K562 (cell line): ENCODE measurements around the gene CCDC15. TPM values are rescaled to one million over a fixed set of nuclear protein-coding genes. Genes with fewer than 3 reads are reported as not detected.

ENCODE experiments used
- CREM ChIP-seq: IDR thresholded peaks from 2 replicates; pipeline ENCODE4 v1.6.1; 2014; ENCODE audit warnings: antibody characterized with exemption, low read depth
- FOS ChIP-seq: IDR thresholded peaks from 3 replicates; pipeline ENCODE4 v1.6.1; 2011; ENCODE audit not compliant: insufficient read length; ENCODE audit errors: extremely low read depth
- GATAD2A ChIP-seq: fragments of 450-650 bp; IDR thresholded peaks from 2 replicates; pipeline ENCODE4 v1.6.1; 2017
- IFI16 ChIP-seq: fragments of 250-450 bp; sonication (Bioruptor Pico); IDR thresholded peaks from 2 replicates; pipeline ENCODE4 v2.1.2; 2022; ENCODE audit warnings: mild to moderate bottlenecking, inconsistent platforms
- LARP7 ChIP-seq: fragments of 450-650 bp; IDR thresholded peaks from 2 replicates; pipeline ENCODE4 v1.6.1; 2016
- PHB2 ChIP-seq: fragments of 450-650 bp; IDR thresholded peaks from 2 replicates; pipeline ENCODE4 v1.6.1; 2017; ENCODE audit warnings: low read depth
- ZNF354B ChIP-seq: fragments of 250-450 bp; sonication (Bioruptor Pico); IDR thresholded peaks from 2 replicates; pipeline ENCODE4 v1.4.0; 2020
- polyA plus RNA-seq, 8 experiments: library from polyadenylated mRNA; depleted of rRNA in 4 of 8; stranded (reverse) in 5 of 8; unstranded in 3 of 8; fragments of >200 nt; fragmentation: Nextera tagmentation in 2 of 8; fragmentation: Illumina TruSeq in 1 of 8; extraction: Ambion mirVana in 2 of 8; extraction: Trizol in 1 of 8; gene quantifications; 2 replicates each; pipeline versions ENCODE4 v1.2.1 to v1.2.3, GENCODE V29; 2011 to 2014; ENCODE audit warnings: inconsistent platforms in 1 of 8, missing spikeins in 1 of 8
- total RNA-seq, 7 experiments: library from RNA; depleted of rRNA in 6 of 7; stranded (reverse); fragments of >200 nt in 6 of 7; fragmentation: Illumina TruSeq in 2 of 7; extraction: Trizol in 2 of 7; gene quantifications; 2 replicates each; pipeline versions ENCODE4 v1.2.1 to v1.2.3, GENCODE V29; 2011 to 2021; ENCODE audit warnings: low replicate concordance in 1 of 7
- TF ChIP-seq, protein P1 (sequence below): fragments of 200-800 bp; sonication (Bioruptor generic); IDR thresholded peaks from 2 replicates; pipeline ENCODE4 v1.6.1; 2016; ENCODE audit warnings: missing genetic modification characterization, missing compliant biosample characterization
- TF ChIP-seq, protein P2 (sequence below), 3 experiments: IDR thresholded peaks in 2 of 3; conservative IDR thresholded peaks in 1 of 3; 2 replicates each; pipeline ENCODE4 v1.5.1; 2011 to 2012; ENCODE audit warnings: low read length in 3 of 3, mild to moderate bottlenecking in 3 of 3, control low read depth in 2 of 3, improper control_type of control experiment in 1 of 3, inconsistent platforms in 1 of 3, low read depth in 1 of 3, mixed read lengths in 1 of 3, moderate library complexity in 1 of 3; ENCODE audit not compliant: insufficient read depth in 2 of 3
- TF ChIP-seq, protein P3 (sequence below): fragments of 250-450 bp; sonication (Bioruptor Pico); IDR thresholded peaks from 2 replicates; pipeline ENCODE4 v1.4.0; 2020
- TF ChIP-seq, protein P4 (sequence below): sonication (generic); formaldehyde crosslinking; IDR thresholded peaks from 2 replicates; pipeline ENCODE4 v1.8.0; 2022; ENCODE audit warnings: missing genetic modification reagents, mild to moderate bottlenecking, borderline replicate concordance
- TF ChIP-seq, protein P5 (sequence below): fragments of 200-400 bp; formaldehyde crosslinking; IDR thresholded peaks from 2 replicates; pipeline ENCODE4 v1.6.1; 2017; ENCODE audit warnings: mild to moderate bottlenecking, low read depth, low read length, moderate library complexity

Gene CCDC15
- total and polyA plus RNA-seq, 9 of the 15 experiments (the other 6 are each of a cell fraction or from before 2014, with no cell fraction given), result 1.9 to 9.2 (median 3.9) TPM

DNA sequence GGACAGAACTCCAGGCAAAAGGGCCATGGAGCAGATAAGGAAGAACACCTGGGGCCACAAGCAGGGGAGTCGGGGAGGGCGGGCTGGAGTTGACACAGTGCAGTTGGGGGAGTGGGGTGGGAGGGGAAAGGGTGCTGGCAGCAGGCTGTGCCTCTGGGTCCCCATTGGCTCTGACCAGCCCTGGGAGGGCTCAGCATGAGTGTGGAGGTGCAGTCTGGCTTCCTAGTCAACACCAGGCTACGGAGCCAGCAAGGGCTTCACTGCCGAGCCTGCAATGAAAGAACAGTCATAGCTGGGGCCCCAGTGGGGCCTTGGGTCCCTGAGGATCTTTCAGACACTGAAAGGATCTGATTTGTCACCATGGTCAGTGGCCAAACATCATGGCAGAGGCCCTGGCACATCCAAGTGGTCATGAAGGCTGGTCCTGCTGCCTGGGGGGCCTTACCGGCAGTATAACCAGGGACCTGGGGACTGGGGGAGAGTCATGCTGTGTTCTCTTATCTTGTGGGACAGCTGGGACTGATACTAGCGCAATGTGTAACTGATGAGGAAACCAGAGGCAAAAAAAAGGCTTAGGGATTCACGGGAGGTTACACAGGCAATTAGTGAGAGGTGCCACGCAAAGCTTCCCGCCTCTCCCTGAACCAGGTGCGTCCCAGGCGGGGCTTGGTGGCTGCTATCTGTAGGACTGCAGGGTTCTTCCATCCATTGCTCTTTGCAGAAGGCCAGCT is 120.7 kb downstream of the CCDC15 start (continued):
- TF ChIP-seq, protein P1, sequence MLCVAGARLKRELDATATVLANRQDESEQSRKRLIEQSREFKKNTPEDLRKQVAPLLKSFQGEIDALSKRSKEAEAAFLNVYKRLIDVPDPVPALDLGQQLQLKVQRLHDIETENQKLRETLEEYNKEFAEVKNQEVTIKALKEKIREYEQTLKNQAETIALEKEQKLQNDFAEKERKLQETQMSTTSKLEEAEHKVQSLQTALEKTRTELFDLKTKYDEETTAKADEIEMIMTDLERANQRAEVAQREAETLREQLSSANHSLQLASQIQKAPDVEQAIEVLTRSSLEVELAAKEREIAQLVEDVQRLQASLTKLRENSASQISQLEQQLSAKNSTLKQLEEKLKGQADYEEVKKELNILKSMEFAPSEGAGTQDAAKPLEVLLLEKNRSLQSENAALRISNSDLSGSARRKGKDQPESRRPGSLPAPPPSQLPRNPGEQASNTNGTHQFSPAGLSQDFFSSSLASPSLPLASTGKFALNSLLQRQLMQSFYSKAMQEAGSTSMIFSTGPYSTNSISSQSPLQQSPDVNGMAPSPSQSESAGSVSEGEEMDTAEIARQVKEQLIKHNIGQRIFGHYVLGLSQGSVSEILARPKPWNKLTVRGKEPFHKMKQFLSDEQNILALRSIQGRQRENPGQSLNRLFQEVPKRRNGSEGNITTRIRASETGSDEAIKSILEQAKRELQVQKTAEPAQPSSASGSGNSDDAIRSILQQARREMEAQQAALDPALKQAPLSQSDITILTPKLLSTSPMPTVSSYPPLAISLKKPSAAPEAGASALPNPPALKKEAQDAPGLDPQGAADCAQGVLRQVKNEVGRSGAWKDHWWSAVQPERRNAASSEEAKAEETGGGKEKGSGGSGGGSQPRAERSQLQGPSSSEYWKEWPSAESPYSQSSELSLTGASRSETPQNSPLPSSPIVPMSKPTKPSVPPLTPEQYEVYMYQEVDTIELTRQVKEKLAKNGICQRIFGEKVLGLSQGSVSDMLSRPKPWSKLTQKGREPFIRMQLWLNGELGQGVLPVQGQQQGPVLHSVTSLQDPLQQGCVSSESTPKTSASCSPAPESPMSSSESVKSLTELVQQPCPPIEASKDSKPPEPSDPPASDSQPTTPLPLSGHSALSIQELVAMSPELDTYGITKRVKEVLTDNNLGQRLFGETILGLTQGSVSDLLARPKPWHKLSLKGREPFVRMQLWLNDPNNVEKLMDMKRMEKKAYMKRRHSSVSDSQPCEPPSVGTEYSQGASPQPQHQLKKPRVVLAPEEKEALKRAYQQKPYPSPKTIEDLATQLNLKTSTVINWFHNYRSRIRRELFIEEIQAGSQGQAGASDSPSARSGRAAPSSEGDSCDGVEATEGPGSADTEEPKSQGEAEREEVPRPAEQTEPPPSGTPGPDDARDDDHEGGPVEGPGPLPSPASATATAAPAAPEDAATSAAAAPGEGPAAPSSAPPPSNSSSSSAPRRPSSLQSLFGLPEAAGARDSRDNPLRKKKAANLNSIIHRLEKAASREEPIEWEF, result 0 out of 2 replicates have a peak, but pooled peaks have one; percentile 23
- TF ChIP-seq, protein P2, sequence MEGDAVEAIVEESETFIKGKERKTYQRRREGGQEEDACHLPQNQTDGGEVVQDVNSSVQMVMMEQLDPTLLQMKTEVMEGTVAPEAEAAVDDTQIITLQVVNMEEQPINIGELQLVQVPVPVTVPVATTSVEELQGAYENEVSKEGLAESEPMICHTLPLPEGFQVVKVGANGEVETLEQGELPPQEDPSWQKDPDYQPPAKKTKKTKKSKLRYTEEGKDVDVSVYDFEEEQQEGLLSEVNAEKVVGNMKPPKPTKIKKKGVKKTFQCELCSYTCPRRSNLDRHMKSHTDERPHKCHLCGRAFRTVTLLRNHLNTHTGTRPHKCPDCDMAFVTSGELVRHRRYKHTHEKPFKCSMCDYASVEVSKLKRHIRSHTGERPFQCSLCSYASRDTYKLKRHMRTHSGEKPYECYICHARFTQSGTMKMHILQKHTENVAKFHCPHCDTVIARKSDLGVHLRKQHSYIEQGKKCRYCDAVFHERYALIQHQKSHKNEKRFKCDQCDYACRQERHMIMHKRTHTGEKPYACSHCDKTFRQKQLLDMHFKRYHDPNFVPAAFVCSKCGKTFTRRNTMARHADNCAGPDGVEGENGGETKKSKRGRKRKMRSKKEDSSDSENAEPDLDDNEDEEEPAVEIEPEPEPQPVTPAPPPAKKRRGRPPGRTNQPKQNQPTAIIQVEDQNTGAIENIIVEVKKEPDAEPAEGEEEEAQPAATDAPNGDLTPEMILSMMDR (IDR thresholded peaks at IDR 0.05 in 2 of 3, conservative IDR thresholded peaks at IDR 0.05 in 1 of 3; ENCODE audit: insufficient read depth in 2 of 3, low read depth in 1 of 3, low read length in 3 of 3), result no peak
- TF ChIP-seq GATAD2A, result no peak
- TF ChIP-seq IFI16 (CRISPR knock-in tag), result no peak
- no peak for TF ChIP-seq LARP7
- TF ChIP-seq, protein P3, sequence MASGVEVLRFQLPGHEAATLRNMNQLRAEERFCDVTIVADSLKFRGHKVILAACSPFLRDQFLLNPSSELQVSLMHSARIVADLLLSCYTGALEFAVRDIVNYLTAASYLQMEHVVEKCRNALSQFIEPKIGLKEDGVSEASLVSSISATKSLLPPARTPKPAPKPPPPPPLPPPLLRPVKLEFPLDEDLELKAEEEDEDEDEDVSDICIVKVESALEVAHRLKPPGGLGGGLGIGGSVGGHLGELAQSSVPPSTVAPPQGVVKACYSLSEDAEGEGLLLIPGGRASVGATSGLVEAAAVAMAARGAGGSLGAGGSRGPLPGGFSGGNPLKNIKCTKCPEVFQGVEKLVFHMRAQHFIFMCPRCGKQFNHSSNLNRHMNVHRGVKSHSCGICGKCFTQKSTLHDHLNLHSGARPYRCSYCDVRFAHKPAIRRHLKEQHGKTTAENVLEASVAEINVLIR, result no peak
- TF ChIP-seq, protein P4, sequence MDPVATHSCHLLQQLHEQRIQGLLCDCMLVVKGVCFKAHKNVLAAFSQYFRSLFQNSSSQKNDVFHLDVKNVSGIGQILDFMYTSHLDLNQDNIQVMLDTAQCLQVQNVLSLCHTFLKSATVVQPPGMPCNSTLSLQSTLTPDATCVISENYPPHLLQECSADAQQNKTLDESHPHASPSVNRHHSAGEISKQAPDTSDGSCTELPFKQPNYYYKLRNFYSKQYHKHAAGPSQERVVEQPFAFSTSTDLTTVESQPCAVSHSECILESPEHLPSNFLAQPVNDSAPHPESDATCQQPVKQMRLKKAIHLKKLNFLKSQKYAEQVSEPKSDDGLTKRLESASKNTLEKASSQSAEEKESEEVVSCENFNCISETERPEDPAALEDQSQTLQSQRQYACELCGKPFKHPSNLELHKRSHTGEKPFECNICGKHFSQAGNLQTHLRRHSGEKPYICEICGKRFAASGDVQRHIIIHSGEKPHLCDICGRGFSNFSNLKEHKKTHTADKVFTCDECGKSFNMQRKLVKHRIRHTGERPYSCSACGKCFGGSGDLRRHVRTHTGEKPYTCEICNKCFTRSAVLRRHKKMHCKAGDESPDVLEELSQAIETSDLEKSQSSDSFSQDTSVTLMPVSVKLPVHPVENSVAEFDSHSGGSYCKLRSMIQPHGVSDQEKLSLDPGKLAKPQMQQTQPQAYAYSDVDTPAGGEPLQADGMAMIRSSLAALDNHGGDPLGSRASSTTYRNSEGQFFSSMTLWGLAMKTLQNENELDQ (CRISPR knock-in tag), result no peak
- TF ChIP-seq PHB2, result peak; percentile 43; the same call in 1 of the 2 replicates
- no peak for TF ChIP-seq ZNF354B
- no peak for TF ChIP-seq FOS
- TF ChIP-seq, protein P5, sequence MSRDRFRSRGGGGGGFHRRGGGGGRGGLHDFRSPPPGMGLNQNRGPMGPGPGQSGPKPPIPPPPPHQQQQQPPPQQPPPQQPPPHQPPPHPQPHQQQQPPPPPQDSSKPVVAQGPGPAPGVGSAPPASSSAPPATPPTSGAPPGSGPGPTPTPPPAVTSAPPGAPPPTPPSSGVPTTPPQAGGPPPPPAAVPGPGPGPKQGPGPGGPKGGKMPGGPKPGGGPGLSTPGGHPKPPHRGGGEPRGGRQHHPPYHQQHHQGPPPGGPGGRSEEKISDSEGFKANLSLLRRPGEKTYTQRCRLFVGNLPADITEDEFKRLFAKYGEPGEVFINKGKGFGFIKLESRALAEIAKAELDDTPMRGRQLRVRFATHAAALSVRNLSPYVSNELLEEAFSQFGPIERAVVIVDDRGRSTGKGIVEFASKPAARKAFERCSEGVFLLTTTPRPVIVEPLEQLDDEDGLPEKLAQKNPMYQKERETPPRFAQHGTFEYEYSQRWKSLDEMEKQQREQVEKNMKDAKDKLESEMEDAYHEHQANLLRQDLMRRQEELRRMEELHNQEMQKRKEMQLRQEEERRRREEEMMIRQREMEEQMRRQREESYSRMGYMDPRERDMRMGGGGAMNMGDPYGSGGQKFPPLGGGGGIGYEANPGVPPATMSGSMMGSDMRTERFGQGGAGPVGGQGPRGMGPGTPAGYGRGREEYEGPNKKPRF, result no peak
- peak; percentile 35; the same call in 1 of the 2 replicates for TF ChIP-seq CREM
